NCI-H2196 (cell line): ENCODE results near the gene CTNNA3.

Experiments used
- DNase-seq: peaks from one replicate; lab custom pipeline; 2025; ENCODE audit not compliant: unreplicated experiment; lab: John Stamatoyannopoulos, UW

Gene CTNNA3

GRCh38 chr10:66183028-66183427, 1513.0 kb downstream of the CTNNA3 start:
- no peak for DNase-seq

GRCh38 chr10:66180581-66181318, 1515.2 kb downstream of the CTNNA3 start:
- DNase-seq = peak; percentile 37

- no peak for DNase-seq
Observed at GRCh38 chr10:66180021-66180420, 1516.0 kb downstream of the CTNNA3 start.

GRCh38 chr10:66176772-66177171, 1519.2 kb downstream of the CTNNA3 start:
- DNase-seq = no peak

GRCh38 chr10:66167816-66168215, 1528.2 kb downstream of the CTNNA3 start:
- no peak for DNase-seq

GRCh38 chr10:66162560-66163143, 1533.3 kb downstream of the CTNNA3 start:
- no peak for DNase-seq

GRCh38 chr10:66151346-66151745, 1544.6 kb downstream of the CTNNA3 start:
- DNase-seq = no peak

- no peak for DNase-seq
Observed at GRCh38 chr10:66148312-66148711, 1547.7 kb downstream of the CTNNA3 start.

GRCh38 chr10:66144016-66144415, 1552.0 kb downstream of the CTNNA3 start:
- DNase-seq = no peak

GRCh38 chr10:66102756-66103155, 1593.2 kb downstream of the CTNNA3 start:
- no peak for DNase-seq

- no peak for DNase-seq
Observed at GRCh38 chr10:66098595-66099480, 1597.2 kb downstream of the CTNNA3 start.

- DNase-seq = no peak
Observed at GRCh38 chr10:66095610-66096009, 1600.4 kb downstream of the CTNNA3 start.

- DNase-seq = no peak
Observed at GRCh38 chr10:66085906-66086305, 1610.1 kb downstream of the CTNNA3 start.

GRCh38 chr10:66071907-66072306, 1624.1 kb downstream of the CTNNA3 start:
- no peak for DNase-seq

GRCh38 chr10:66058594-66058993, 1637.4 kb downstream of the CTNNA3 start:
- DNase-seq = no peak

GRCh38 chr10:66049335-66049734, 1646.7 kb downstream of the CTNNA3 start:
- no peak for DNase-seq

GRCh38 chr10:66045859-66046258, 1650.1 kb downstream of the CTNNA3 start:
- DNase-seq = no peak

- DNase-seq = no peak
Observed at GRCh38 chr10:66041771-66042170, 1654.2 kb downstream of the CTNNA3 start.

GRCh38 chr10:66038623-66039022, 1657.4 kb downstream of the CTNNA3 start:
- DNase-seq = no peak

- no peak for DNase-seq
Observed at GRCh38 chr10:66026321-66026720, 1669.7 kb downstream of the CTNNA3 start.

GRCh38 chr10:66025186-66025585, 1670.8 kb downstream of the CTNNA3 start:
- no peak for DNase-seq

- DNase-seq = no peak
Observed at GRCh38 chr10:66021423-66021822, 1674.6 kb downstream of the CTNNA3 start.
